Measurements from ENCODE around the gene CARD16. TPM values are rescaled to one million over a fixed set of nuclear protein-coding genes. Genes with fewer than 3 reads are reported as not detected.

Gene CARD16
- total RNA-seq, 1 donor from 2014 or later = 97.3 TPM

DNA sequence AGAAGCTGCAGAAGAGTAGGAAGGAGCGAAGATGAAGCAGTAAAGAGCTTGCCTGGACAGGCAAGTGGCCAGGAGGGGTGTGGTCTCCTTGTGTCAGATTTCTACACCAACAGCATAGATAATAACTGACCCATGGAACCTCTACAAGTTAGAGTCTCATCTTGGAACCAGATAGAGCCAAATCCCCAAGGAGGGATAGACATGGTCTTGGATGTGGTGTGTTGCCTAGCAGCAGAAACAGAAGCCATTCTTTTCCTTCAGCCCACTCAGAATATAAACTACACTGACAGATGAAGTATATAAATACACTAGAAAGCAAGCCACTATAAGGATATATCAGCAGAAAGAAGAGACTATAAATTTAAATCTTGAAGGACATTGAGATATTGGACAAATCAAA is 4.3 kb upstream of the CARD16 start:
- H3K27ac ChIP-seq = no peak overlapping the region
- intact Hi-C loops (cut with DNase I) = no loop called here
- no peaks in the 10 kb centered on the region for H3K36me3 ChIP-seq
- DNase-seq (no peak), ATAC-seq (no peak)
- H3K27me3 ChIP-seq (ENCODE audit: low read depth) = no peaks in the 10 kb centered on the region
- no peaks in the 10 kb centered on the region for H3K9me3 ChIP-seq
- TF ChIP-seq, protein P1, sequence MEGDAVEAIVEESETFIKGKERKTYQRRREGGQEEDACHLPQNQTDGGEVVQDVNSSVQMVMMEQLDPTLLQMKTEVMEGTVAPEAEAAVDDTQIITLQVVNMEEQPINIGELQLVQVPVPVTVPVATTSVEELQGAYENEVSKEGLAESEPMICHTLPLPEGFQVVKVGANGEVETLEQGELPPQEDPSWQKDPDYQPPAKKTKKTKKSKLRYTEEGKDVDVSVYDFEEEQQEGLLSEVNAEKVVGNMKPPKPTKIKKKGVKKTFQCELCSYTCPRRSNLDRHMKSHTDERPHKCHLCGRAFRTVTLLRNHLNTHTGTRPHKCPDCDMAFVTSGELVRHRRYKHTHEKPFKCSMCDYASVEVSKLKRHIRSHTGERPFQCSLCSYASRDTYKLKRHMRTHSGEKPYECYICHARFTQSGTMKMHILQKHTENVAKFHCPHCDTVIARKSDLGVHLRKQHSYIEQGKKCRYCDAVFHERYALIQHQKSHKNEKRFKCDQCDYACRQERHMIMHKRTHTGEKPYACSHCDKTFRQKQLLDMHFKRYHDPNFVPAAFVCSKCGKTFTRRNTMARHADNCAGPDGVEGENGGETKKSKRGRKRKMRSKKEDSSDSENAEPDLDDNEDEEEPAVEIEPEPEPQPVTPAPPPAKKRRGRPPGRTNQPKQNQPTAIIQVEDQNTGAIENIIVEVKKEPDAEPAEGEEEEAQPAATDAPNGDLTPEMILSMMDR (IDR thresholded peaks at IDR 0.05) = no peak
- peaks cover 25% of the 10 kb centered on the region for H3K4me1 ChIP-seq
- no peak overlapping the region for H3K4me3 ChIP-seq

DNA sequence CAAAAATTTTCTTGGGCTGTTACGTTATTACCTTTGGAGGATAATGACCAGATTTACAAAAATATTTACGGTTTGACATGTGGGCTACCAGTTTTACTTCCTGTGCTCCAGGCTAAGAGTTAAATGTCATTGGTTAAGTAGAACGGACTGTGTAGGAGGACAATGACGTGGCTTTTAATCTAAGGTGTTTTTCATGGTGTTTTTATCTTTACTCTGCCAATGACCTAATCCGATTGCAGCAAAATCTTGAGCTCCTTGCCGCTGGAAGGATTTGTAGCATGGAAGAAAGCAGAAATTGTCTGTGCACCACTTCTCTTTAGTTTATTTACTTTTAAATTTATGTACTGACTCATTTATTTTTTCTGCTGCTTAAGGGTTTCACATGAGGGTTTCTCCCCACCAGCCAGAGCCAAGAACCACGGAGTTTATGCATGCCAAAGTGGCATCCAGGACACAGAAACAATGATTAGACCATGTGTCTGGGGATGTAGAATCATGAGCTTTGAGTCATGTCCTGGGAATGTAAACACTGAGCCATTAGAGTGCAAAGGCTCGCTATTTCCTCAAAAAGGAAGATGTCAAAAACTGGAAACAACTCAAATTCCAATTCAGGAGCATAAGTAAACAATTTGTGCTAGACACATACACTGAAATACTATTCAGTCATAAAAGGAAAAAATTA is 1.9 kb upstream of the CARD16 start:
- Histone ChIP-seq H3K4me3 (no peak overlapping the region), H3K36me3 (no peaks in the 10 kb centered on the region), H3K9me3 (no peaks in the 10 kb centered on the region), H3K27ac (peak overlapping the region; percentile 31), H3K27me3 (ENCODE audit: low read depth) (no peaks in the 10 kb centered on the region), H3K4me1 (peaks cover 25% of the 10 kb centered on the region)
- TF ChIP-seq, protein P1 (IDR thresholded peaks at IDR 0.05) = no peak
- DNase-seq (no peak), ATAC-seq (peak; percentile 72 to 76)
- intact Hi-C loops (cut with DNase I) = no loop called here

DNA sequence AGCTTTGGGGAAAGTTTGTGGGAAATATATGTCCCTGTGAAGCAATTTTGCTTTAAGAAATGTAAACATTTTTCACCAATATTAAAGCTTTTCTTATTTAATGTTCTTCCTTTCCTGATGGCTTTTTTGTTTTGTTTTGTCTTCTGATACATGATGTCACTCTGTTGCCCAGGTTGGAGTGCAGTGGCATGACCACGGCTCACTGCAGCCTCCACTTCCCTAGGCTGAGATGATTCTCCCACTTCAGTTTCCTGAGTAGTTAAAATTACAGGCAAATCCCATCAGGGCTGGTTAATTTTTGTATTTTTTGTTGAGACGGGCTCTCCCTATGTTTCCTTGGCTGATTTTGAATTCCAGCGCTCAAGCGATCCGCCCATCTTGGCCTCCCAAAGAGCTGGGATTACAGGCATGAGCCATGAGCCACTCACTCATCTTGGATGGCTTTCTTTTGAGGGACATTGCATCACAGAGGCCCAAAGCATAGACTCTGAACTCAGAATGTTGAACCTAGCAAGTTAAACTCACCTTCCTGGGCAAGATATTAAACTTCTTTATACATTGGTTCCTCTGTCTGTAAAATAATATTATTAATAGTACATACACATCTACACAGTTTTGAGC is 651 bp upstream of the CARD16 start:
- DNase-seq (no peak), ATAC-seq (no peak)
- peak overlapping the region; percentile 57 for H3K4me3 ChIP-seq
- H3K4me1 ChIP-seq = peaks cover 34% of the 10 kb centered on the region
- intact Hi-C loops (cut with DNase I) = no loop called here
- TF ChIP-seq, protein P1 (IDR thresholded peaks at IDR 0.05) = no peak
- H3K27ac ChIP-seq = peak overlapping the region; percentile 84
- H3K27me3 ChIP-seq (ENCODE audit: low read depth) = no peaks in the 10 kb centered on the region
- no peaks in the 10 kb centered on the region for H3K9me3 ChIP-seq
- peaks cover 11% of the 10 kb centered on the region for H3K36me3 ChIP-seq

DNA sequence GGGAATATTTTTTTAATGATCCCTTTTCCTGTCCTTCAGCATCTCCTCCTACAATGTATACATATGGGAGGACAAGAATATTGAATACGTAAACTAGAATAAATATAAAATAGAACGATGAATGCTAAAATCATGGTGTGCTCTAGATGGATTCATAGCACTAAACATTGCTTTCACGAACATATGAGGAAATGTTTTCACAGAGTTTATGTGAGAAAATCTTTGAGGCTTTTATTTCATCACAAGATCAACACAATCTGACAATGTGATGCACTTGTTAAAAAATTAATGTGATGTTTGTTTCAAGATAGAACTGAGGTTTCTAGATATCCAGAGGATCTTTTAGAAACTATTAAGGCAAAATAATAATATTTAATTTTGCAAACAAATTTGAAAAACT is 3.0 kb downstream of the CARD16 start:
- Histone ChIP-seq H3K36me3 (peaks cover 16% of the 10 kb centered on the region), H3K27me3 (ENCODE audit: low read depth) (no peaks in the 10 kb centered on the region), H3K4me1 (peaks cover 28% of the 10 kb centered on the region), H3K4me3 (peak overlapping the region; percentile 57), H3K27ac (no peak overlapping the region), H3K9me3 (no peaks in the 10 kb centered on the region)
- DNase-seq = no peak
- no peak for ATAC-seq
- TF ChIP-seq, protein P1 (IDR thresholded peaks at IDR 0.05) = no peak
- intact Hi-C loops (cut with DNase I) = no loop called here

DNA sequence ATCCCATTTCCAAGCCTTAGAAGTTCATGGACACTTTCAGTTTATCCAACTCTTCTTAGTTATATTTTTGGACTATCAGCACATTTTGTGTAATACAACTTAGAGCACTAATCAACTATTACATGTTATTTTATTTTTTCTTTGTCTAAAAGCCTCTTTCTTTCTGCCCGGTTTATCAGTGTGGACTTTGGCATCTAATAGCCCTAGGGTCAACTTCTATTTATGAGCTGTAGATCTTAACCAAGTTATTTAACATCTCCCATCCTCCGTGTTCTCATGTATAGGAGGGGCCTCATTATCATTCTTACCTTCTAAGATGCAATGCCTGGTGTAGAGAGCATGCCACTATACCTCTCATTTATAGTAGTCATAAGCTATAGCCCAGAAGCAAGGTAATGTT is 4.4 kb downstream of the CARD16 start:
- TF ChIP-seq, protein P1 (IDR thresholded peaks at IDR 0.05) = no peak
- no peak for ATAC-seq
- Histone ChIP-seq H3K36me3 (peaks cover 16% of the 10 kb centered on the region), H3K4me1 (peaks cover 21% of the 10 kb centered on the region), H3K27me3 (ENCODE audit: low read depth) (no peaks in the 10 kb centered on the region), H3K4me3 (no peak overlapping the region), H3K9me3 (no peaks in the 10 kb centered on the region), H3K27ac (no peak overlapping the region)
- no peak for DNase-seq
- intact Hi-C loops (cut with DNase I) = no loop called here

Measured in lower lobe of right lung (tissue), 2 donors.